Gastroesophageal sphincter (tissue), 4 donors: Measurements from ENCODE around the gene GRPEL2. TPM values are rescaled to one million over a fixed set of nuclear protein-coding genes. Genes with fewer than 3 reads are reported as not detected.

Source experiments
- ATAC-seq: fragments of 150-250 bp; one replicate; pipeline ENCODE4 v1.9.1; 2016; ENCODE audit warnings: mild to moderate bottlenecking, moderate library complexity
- H3K27ac ChIP-seq, 4 donors: fragments of 200-600 bp; sonication (generic) in 3 of 4; 1 replicate in 3 of 4; 2 replicates in 1 of 4; pipeline ENCODE4 v1.5.1; 2016 to 2019
- H3K27me3 ChIP-seq: fragments of 200-600 bp; sonication (generic); one replicate; pipeline ENCODE4 v1.5.1; 2019
- H3K36me3 ChIP-seq, 2 donors: fragments of 200-600 bp; sonication (generic); one replicate each; pipeline ENCODE4 v1.5.1; 2019; ENCODE audit warnings: control low read depth in 1 of 2
- H3K4me1 ChIP-seq, 3 donors: fragments of 200-600 bp; sonication (generic); 1 replicate in 2 of 3; 2 replicates in 1 of 3; pipeline ENCODE4 v1.5.1; 2016 to 2019; ENCODE audit warnings: control low read depth in 2 of 3
- H3K4me3 ChIP-seq, 2 donors: fragments of 200-600 bp; sonication (generic); one replicate each; pipeline ENCODE4 v1.5.1; 2019; ENCODE audit warnings: mild to moderate bottlenecking in 1 of 2, moderate library complexity in 1 of 2
- H3K9me3 ChIP-seq, 3 donors: fragments of 200-600 bp; sonication (generic); one replicate each; pipeline ENCODE4 v1.5.1; 2017 to 2019; ENCODE audit warnings: control low read depth in 2 of 3
- EP300 ChIP-seq: sonication (generic); formaldehyde crosslinking; IDR thresholded peaks from one replicate; pipeline ENCODE4 v1.6.1; 2017; ENCODE audit warnings: antibody characterized with exemption, mild to moderate bottlenecking
- POLR2A ChIP-seq, 2 donors: fragments of 450-650 bp; IDR thresholded peaks; one replicate each; pipeline ENCODE4 v1.6.1; 2017; ENCODE audit warnings: antibody characterized with exemption in 2 of 2, mild to moderate bottlenecking in 2 of 2, moderate library complexity in 1 of 2
- POLR2AphosphoS5 ChIP-seq: sonication (generic); formaldehyde crosslinking; IDR thresholded peaks from one replicate; pipeline ENCODE4 v1.6.1; 2017; ENCODE audit warnings: antibody characterized with exemption
- WGBS, 2 donors: methylation state at CpG; one replicate each; pipeline ENCODE4 v1.1.5; 2018; ENCODE audit warnings: low coverage in 1 of 2; 5-methylcytosine and 5-hydroxymethylcytosine counted together
- total RNA-seq, 4 donors: library from RNA; depleted of rRNA; stranded (reverse); fragments of >200 nt; gene quantifications; one replicate each; pipeline ENCODE4 v1.1.0, GENCODE V29; 2016
- TF ChIP-seq, protein P1 (sequence below), 4 experiments: fragments of 200-600 bp in 2 of 4; fragments of 450-650 bp in 2 of 4; sonication (generic) in 1 of 4; IDR thresholded peaks; one replicate each; pipeline ENCODE4 v1.5.1; 2017 to 2019; ENCODE audit warnings: antibody characterized with exemption in 4 of 4, mild to moderate bottlenecking in 2 of 4, moderate library complexity in 2 of 4

Gene GRPEL2
- total RNA-seq, 4 donors from 2014 or later = 9.3 to 12.0 (median 11.1) TPM

DNA sequence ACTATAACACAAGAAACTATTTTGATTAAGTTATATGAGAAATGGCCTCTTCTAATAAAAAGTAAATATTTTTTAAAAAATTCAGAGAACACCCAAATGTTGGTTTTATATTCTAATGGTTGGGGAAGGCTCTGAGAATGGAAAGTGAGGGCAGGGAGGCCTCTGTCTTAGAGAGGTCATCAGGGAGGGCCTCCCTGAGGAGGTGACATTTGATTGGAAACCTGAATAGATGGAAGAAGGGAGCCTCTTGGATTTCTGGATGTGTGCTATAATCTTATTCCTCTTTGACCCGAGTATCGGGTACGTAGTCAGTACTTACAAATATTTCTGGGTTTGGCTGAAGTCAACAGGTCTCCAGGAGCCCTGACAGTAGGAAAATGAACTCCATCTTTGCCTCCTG is 26.1 kb upstream of the GRPEL2 start:
- no peaks in the 10 kb centered on the region for H3K9me3 ChIP-seq

DNA sequence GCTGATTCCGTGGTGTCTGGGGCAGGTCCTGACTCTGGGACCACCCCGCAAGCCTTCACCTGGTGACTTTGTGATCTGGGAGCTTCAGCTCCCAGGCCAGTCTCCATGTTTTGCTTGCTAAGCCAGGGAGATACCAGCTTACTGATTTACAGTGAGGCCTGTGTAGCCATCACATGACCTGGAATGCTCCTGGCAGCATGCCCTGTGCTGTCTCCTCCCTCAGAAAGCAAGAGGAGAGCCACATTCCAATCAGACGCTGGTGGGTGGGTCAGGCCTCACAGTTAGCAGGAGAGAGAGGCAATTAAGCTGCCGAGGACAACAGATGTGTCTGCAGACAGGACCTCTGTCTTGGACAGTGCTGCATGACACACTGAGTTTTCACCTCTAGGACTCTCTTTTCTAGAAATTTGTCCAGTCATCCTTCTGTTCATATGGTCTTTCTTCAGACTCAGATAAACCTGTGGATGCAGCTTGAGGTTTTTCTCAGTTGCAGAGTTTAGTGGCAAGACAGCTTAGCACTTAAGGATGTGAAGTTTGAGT is 24.4 kb upstream of the GRPEL2 start:
- TF ChIP-seq POLR2A (IDR thresholded peaks at IDR 0.05) (no peak), POLR2AphosphoS5 (peak; percentile 13)
- TF ChIP-seq, protein P1, sequence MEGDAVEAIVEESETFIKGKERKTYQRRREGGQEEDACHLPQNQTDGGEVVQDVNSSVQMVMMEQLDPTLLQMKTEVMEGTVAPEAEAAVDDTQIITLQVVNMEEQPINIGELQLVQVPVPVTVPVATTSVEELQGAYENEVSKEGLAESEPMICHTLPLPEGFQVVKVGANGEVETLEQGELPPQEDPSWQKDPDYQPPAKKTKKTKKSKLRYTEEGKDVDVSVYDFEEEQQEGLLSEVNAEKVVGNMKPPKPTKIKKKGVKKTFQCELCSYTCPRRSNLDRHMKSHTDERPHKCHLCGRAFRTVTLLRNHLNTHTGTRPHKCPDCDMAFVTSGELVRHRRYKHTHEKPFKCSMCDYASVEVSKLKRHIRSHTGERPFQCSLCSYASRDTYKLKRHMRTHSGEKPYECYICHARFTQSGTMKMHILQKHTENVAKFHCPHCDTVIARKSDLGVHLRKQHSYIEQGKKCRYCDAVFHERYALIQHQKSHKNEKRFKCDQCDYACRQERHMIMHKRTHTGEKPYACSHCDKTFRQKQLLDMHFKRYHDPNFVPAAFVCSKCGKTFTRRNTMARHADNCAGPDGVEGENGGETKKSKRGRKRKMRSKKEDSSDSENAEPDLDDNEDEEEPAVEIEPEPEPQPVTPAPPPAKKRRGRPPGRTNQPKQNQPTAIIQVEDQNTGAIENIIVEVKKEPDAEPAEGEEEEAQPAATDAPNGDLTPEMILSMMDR (IDR thresholded peaks at IDR 0.05) = no peak
- Histone ChIP-seq H3K4me3 (no peak overlapping the region), H3K27ac (peak overlapping the region in 3 of 4 donors; percentile 68 to 77 (median 74)), H3K27me3 (no peaks in the 10 kb centered on the region), H3K4me1 (peaks cover 0 to 26% (median 11%) of the 10 kb centered on the region in 3 donors), H3K36me3 (peaks cover 0 to 43% of the 10 kb centered on the region in 2 donors), H3K9me3 (no peaks in the 10 kb centered on the region)
- peak; percentile 77 for ATAC-seq
- WGBS, 2 donors = 0 to 10% methylated on average over 2 of the region's 4 CpGs

More for the DNA sequence above, 26.1 kb upstream of the GRPEL2 start:
- ATAC-seq = no peak
- H3K4me1 ChIP-seq = peaks cover 0 to 26% (median 11%) of the 10 kb centered on the region in 3 donors
- peak overlapping the region in 2 of 4 donors; percentile 4 to 15 for H3K27ac ChIP-seq
- 95 to 96% methylated on average over 3 of the region's 3 CpGs for WGBS, 2 donors
- peaks cover 0 to 35% of the 10 kb centered on the region in 2 donors for H3K36me3 ChIP-seq
- H3K27me3 ChIP-seq = no peaks in the 10 kb centered on the region
- H3K4me3 ChIP-seq = no peak overlapping the region
- TF ChIP-seq EP300 = no peak
- no peak for TF ChIP-seq POLR2AphosphoS5
- TF ChIP-seq, protein P1 (IDR thresholded peaks at IDR 0.05) = no peak
- no peak for TF ChIP-seq POLR2A (IDR thresholded peaks at IDR 0.05)

DNA sequence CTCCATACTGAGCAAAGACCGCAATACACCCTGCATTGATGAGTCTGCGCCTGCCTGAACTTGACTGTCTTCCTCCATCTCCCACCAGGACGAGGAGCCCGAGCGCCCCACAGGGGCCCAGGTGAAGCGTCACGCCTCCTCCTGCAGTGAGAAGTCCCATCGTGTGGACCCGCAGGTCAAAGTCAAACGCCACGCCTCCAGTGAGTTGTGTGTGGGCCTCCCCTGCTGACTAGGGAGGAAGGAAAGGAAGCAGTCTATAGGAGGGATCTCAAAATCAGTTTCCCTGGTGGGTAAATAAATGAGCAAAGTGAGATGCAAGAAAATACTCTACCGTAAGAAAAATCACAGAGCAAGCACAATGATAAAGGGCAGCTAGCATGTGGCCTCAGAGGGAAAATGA is 22.8 kb upstream of the GRPEL2 start:
- no peaks in the 10 kb centered on the region for H3K27me3 ChIP-seq
- no peak overlapping the region for H3K4me3 ChIP-seq
- TF ChIP-seq, protein P1 (IDR thresholded peaks at IDR 0.05) = no peak
- no peak for TF ChIP-seq POLR2A (IDR thresholded peaks at IDR 0.05)
- TF ChIP-seq EP300 = no peak
- TF ChIP-seq POLR2AphosphoS5 = no peak
- no peak for ATAC-seq
- H3K36me3 ChIP-seq = peaks cover 0 to 41% of the 10 kb centered on the region in 2 donors
- 77 to 100% methylated on average over 1 to 4 of the region's 12 CpGs for WGBS, 2 donors
- no peaks in the 10 kb centered on the region for H3K9me3 ChIP-seq
- peak overlapping the region in 3 of 4 donors; percentile 8 to 27 (median 14) for H3K27ac ChIP-seq
- peaks cover 0 to 19% (median 11%) of the 10 kb centered on the region in 3 donors for H3K4me1 ChIP-seq

DNA sequence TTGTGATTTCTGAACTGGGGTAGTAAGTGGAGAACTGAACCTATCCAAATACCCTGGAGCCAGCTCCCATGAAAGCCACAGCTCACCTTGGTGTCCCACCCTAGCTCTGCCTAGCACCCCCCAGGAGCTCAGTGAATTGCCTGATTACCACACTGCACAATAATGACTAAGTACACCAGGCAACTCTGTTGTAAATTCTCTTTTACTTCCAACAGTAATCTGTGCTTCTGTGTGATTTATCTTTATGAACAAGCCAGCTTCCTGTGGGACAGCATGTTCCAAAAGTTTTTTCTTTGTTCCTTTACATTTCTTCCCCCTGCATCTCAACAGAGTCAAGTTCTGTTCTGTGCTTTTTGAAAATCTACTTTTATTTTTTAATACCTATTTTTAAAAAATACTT is 22.1 kb upstream of the GRPEL2 start:
- peak; percentile 31 for ATAC-seq
- TF ChIP-seq POLR2A (IDR thresholded peaks at IDR 0.05) = no peak
- TF ChIP-seq EP300 = no peak
- TF ChIP-seq POLR2AphosphoS5 = no peak
- TF ChIP-seq, protein P1 (IDR thresholded peaks at IDR 0.05) = no peak
- H3K27ac ChIP-seq = peak overlapping the region in 3 of 4 donors; percentile 8 to 27 (median 14)
- no peaks in the 10 kb centered on the region for H3K27me3 ChIP-seq
- peaks cover 0 to 17% (median 11%) of the 10 kb centered on the region in 3 donors for H3K4me1 ChIP-seq
- no peaks in the 10 kb centered on the region for H3K9me3 ChIP-seq
- no peak overlapping the region for H3K4me3 ChIP-seq
- H3K36me3 ChIP-seq = peaks cover 0 to 44% of the 10 kb centered on the region in 2 donors

DNA sequence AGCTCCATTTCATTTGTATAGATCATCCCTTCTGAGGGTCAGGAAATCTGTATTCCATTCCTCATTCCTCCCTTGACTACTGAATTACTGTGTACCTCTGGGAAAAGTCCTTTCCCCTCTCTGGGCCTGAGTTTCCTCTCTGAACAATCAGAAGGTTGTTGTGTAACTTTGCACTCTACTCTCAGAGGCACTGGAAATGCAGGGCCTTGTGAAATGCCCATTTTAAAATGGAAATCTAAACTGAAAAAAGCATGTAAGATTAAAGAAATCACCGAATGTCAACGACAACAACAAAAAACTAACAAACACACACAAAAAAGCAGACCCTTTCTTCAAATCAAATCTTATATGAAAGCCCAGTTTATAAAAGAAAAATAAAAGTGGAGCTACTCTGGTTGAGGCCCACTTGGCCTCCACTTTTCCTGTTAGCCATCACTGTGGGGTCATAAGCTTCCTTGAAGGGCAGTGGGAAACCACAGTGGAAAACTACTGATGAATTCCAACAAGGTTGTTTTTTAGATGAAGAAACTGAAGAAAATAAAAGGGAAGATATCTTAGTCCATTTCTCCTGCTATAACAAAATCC is 21.6 kb upstream of the GRPEL2 start:
- no peak overlapping the region for H3K4me3 ChIP-seq
- H3K36me3 ChIP-seq = peaks cover 0 to 46% of the 10 kb centered on the region in 2 donors
- peaks cover 0 to 17% (median 11%) of the 10 kb centered on the region in 3 donors for H3K4me1 ChIP-seq
- H3K9me3 ChIP-seq = no peaks in the 10 kb centered on the region
- no peak for ATAC-seq
- 77% methylated on average over 2 of the region's 2 CpGs; no CpG with 5 or more reads in 1 of the 2 donors for WGBS, 2 donors
- H3K27ac ChIP-seq = no peak overlapping the region
- H3K27me3 ChIP-seq = no peaks in the 10 kb centered on the region
- TF ChIP-seq POLR2AphosphoS5 (no peak), POLR2A (IDR thresholded peaks at IDR 0.05) (no peak), EP300 (no peak)
- TF ChIP-seq, protein P1 (IDR thresholded peaks at IDR 0.05) = no peak
